Measurements from ENCODE around the gene CORO6.

The CORO6 gene

GRCh38 chr17:29590411-29591145, 32.1 kb downstream of the CORO6 start:
- DNase-seq (ENCODE audit: low spot score): peak; percentile 65

GRCh38 chr17:29589524-29590410, 32.9 kb downstream of the CORO6 start, which contains the start of gene GIT1:
GIT1 (minus strand) TSS chr17:29589648; CDS start chr17:29589378, 270 bp downstream.
- peak; percentile 98 for DNase-seq (ENCODE audit: low spot score)

GRCh38 chr17:29588562-29589411, 33.9 kb downstream of the CORO6 start:
- peak; percentile 78 for DNase-seq (ENCODE audit: low spot score)

- DNase-seq (ENCODE audit: low spot score): no peak
Measured at GRCh38 chr17:29588017-29588561, 34.6 kb downstream of the CORO6 start.

- no peak for DNase-seq (ENCODE audit: low spot score)
Measured at GRCh38 chr17:29587591-29587990, 35.1 kb downstream of the CORO6 start.

- DNase-seq (ENCODE audit: low spot score): no peak
Measured at GRCh38 chr17:29586676-29587469, 35.8 kb downstream of the CORO6 start.

- DNase-seq (ENCODE audit: low spot score): no peak
Measured at GRCh38 chr17:29585080-29585751, 37.5 kb downstream of the CORO6 start.

- DNase-seq (ENCODE audit: low spot score): no peak
Measured at GRCh38 chr17:29584452-29585079, 38.1 kb downstream of the CORO6 start.

GRCh38 chr17:29583324-29584248, 39.1 kb downstream of the CORO6 start:
- DNase-seq (ENCODE audit: low spot score): no peak

- DNase-seq (ENCODE audit: low spot score): no peak
Measured at GRCh38 chr17:29582772-29583171, 39.9 kb downstream of the CORO6 start.

GRCh38 chr17:29582254-29582765, 40.4 kb downstream of the CORO6 start:
- DNase-seq (ENCODE audit: low spot score): no peak

GRCh38 chr17:29581583-29582253, 41.0 kb downstream of the CORO6 start:
- no peak for DNase-seq (ENCODE audit: low spot score)

- DNase-seq (ENCODE audit: low spot score): peak; percentile 98
Measured at GRCh38 chr17:29579866-29580771, 42.6 kb downstream of the CORO6 start.

GRCh38 chr17:29578626-29579485, 43.9 kb downstream of the CORO6 start:
- DNase-seq (ENCODE audit: low spot score): no peak

- no peak for DNase-seq (ENCODE audit: low spot score)
Measured at GRCh38 chr17:29577385-29578211, 45.1 kb downstream of the CORO6 start.
